Fibroblast of skin of abdomen (primary cell): ENCODE measurements around the gene TAF3.
A peak's percentile ranks its signal among the peaks of the same experiment; 100 is the strongest.

Experiments
- DNase-seq: peaks from one replicate; pipeline ENCODE4 v3.0.0-alpha.2; 2013

TAF3 gene

GRCh38 chr10:7933757-7934156, 115.5 kb downstream of the TAF3 start:
- DNase-seq: no peak

DNA sequence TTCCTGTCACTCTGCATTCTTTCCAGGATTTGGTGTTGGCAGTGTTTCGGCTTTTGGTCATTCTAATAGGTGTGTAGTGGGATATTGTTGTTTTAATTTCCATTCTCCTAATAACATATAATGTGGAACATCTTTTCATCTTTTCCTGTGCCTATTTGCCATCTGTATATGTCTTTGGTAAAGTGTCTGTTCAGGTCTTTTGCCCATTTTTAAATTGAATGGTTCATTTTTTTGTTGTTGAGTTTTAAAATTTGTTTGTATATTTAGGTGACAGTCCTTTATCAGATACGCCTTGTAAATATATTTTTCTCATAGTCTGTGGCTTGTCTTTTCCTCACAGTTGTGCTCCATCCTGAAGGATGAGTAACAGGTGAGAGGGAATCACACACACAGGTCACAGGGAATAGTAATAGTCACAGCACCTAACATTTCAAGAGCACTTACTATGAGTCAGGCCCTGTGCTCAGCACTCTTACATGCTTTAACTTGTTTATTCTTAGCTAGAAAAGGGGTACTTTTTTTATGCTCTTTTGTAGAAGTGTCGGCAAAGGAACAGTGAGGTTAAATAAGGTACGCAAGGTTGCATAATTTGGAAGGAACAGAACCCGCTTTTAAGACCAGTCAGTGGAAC, 119.1 kb downstream of the TAF3 start:
- no peak for DNase-seq

DNA sequence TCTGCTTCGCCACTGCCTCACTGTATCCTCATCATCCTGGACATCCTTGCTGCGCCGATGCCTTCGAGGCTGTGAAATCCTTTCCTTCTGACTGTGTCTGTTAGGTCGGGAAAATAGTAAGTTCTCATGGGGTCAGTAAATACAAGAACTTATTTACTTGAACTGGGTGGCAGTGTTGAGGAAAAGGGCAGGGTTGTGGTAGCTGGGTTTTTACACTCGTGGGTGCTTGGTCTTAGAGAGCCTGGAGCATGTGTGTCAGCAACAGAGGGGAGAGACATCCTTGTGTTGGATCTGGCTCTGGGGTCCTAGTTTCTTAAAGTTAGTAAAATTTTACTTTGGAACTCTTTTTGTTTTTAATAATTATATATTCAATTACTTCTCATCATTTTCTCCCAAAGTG, 123.3 kb downstream of the TAF3 start:
- no peak for DNase-seq

GRCh38 chr10:7942316-7942715, 124.0 kb downstream of the TAF3 start:
- DNase-seq: no peak

- DNase-seq: no peak
Measured at GRCh38 chr10:7942859-7943258, 124.6 kb downstream of the TAF3 start.

DNA sequence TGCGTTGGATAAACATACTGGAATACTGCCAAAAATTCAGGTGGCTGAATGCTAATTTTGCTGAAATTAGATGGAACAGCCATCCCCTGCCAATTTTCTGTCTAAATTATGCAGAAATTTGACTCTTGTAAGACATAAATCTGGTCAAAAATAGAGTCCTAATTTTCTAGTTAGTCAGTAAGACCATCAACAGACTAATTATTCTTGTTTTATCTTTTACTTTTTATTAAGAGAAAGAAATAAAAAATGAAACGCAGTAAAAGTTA, 125.8 kb downstream of the TAF3 start:
- no peak for DNase-seq

GRCh38 chr10:7944537-7944936, 126.2 kb downstream of the TAF3 start:
- no peak for DNase-seq

DNA sequence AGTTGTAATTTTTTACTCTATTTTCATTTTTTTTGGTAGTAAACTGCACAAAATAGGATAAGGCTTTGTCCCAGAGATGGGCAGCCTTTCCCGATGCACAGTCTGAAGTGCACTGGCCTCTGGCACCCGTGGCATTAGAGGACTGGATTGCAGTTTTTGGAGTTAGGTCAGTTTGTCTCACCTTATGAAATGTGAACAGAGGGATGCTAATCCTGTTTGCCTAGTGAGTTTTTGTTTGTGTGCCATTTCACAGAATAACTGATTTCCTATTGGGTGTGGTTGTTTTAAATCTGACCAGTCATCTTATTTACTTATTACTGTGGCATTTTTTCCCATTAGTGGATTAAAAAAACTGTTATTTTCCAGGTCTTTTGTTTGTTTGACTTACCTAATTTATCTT, 126.7 kb downstream of the TAF3 start:
- no peak for DNase-seq

DNA sequence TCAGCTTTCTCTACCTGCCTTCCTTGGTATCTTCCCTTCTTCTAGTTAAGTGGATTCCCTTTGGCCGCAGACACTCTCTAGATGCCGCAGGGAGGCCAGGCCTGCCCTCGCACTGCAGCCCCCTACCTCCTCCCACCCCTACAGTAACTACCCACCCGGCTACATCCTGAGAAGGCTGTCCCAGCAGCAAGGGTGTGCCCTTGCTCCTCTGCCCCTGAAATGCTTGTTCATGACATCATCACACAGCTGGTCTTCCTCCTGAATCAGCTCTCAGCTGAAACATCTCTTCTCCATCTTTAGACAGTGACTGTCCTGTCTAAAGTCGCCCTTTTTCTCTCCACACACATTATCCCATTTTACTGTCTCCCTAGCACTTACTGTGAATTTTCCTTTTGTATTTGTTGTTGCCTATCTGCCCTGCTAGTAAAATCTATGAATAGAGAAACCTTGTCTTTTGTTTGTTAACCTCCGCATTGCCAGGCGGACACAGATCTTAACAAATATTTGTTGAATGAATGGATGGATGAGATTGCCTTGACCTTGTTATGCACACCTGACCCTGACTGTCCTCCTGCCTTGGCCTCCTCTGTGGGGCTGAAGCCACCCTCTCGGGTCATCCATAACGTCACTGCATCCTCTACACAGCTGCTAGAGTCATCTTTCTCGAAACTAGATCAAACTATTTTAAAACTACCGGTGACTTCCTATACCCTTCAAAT, 127.3 kb downstream of the TAF3 start:
- DNase-seq: peak; percentile 45

DNA sequence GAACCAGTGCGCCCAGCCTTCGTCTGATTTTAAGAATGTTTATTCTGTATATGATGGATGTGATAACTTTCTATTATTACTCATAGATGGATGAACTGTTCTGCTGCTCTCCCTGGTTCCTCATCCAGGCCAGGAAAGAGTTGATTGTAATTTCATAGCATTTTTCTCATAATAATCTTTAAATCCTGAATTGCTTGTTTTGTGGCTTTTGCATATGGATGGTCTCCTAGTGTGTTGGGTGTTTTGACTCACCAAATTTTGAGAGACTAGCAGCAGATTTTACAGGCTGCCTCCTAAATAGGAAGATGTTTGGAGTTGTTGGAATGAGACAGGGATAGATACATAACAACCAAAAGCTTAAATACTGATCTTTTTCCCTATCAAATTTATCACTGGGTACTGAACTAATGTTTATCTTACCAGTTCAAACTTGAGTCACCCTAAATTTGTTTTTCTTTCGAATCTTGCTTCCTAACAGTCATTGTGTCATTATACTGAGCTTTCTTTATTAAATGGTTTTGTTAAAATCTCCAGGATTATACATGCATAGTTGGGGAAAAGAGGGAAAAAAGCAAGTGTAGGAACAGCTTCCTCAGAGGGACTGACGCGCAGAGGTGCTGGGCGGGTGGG, 130.2 kb downstream of the TAF3 start:
- peak; percentile 22 for DNase-seq

DNA sequence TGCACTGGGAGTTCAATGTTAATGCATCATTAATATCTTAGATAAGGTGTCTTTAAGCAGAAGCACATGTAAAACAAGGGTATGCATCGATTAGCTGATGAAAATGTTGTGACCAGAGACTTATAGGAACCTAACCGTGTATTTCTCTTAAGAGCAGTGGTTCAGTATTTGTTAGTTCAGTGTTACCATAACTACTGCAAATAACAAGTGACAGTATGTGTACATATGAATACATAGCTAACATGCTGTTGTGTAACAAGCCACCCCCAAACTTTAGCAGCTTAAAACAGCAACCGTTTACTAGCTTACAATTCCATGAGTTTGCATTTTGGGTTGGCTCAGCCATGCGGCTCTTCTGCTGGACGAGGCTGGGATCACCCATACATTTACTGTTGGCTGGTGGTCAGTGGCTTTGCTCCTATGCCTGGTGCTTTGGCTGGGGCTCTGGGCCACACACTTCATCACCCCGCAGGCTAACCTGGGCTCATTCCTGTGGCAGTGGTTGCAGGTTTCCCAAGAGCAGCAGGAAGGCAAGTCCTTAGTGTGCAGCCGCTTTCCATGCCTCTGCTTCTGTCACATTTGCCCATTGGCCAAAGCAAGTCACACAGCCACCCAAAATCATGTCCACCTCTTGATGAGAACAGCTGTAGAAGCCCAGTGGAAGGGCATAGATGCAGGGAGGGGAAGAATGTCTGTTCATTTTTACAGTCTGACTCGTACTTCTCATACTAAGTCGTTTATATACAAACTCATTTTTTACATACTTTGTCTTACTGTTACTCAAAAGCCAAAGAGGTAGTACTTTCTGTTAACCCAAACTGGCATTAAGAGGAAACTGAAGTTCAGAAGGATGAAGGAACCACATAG, 132.9 kb downstream of the TAF3 start:
- DNase-seq: peak; percentile 74

DNA sequence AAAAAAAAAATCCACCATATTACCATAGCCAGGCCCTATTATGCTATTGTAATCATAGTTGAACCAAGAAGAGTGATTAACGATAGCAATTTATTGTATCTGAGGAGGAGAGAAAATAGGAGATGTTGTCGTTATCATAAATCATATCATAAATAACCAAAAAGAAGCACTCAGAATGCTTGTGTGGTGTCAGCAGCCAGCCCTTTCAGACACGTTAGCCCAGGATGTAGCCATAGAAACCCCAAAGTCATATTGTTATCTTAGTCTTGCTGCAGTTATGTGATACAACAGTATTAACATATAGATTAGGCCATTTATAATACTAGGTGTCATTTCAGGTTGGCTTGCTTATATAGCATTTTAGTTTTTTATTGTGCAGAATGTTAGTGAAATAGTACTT, 134.0 kb downstream of the TAF3 start:
- DNase-seq: no peak

GRCh38 chr10:7953447-7953846, 135.1 kb downstream of the TAF3 start:
- no peak for DNase-seq

DNA sequence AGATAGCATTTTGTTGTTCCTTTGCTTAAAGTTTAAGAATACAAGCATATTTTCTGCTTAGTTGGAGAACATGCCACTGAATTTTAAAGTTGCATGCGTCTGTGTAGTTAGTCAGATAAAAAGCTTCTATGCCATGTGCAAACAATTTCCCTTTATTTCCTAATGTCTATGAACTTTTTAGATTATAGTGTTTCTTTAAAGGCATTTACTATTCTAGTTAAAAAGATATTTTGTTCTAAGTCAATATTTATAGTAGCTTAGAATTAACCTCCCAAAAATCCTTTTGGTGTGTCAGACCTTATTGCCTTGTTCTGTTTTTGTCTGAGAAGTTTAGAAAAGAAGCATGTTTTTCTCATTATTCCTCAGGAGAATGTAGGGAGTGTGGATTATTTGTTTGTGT, 137.1 kb downstream of the TAF3 start:
- DNase-seq: no peak

GRCh38 chr10:7956508-7956907, 138.2 kb downstream of the TAF3 start:
- DNase-seq: peak; percentile 90

DNA sequence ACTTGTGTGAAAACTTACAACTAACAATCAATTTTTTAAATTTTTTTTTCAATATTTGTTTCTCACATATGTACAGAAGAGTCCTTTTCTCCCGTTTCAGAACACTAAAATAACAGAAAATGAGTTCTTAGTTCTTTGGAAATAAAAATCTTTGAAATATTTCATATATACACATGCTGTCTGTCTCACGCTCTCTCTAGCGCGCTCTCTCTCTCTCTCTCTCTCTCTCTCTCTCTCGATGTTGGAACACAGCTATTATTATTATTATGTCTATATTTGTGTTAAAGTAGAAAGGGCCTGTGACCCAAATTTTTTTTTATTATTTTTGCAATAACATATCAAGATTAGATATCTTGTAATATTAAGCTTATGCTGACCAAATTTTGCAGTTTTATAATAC, 139.3 kb downstream of the TAF3 start:
- DNase-seq: no peak

DNA sequence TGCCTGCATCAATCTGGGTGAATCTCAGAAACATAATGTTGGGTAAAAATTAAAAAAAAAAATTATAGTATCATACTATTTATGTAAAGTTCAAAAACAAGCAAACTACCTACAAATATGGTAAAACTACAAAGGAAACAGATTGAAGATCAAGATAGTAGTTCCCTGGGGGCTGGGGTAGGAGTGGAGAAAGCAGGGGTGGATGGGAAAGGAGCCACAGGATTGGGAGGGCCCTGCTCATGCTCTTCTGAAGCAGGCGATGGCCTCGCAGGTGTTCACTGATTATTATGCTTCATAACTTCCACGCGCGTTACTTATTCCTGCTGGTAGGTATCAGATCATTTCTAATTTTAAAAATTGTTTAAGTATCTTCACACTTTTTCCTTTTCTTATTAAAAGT, 140.1 kb downstream of the TAF3 start:
- no peak for DNase-seq

DNA sequence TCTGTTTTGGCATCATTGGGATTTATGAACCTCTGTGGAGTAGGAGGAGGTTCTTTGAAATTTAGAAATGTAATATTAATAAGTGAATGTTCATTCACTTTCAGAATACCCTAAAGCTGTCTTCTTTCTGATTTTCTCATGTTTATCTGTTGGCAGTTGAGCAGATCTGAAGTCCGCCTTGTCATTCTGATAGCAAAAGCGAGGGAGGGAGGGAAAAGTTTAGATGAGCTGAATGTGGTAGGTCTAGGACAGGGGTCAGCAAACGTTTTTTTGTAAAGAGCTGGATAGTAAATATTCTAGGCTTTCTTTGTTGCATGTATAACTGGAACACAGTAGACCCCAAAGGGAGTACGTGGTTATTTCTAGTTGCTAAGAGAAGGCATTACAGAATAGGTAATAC, 141.8 kb downstream of the TAF3 start:
- DNase-seq: no peak

DNA sequence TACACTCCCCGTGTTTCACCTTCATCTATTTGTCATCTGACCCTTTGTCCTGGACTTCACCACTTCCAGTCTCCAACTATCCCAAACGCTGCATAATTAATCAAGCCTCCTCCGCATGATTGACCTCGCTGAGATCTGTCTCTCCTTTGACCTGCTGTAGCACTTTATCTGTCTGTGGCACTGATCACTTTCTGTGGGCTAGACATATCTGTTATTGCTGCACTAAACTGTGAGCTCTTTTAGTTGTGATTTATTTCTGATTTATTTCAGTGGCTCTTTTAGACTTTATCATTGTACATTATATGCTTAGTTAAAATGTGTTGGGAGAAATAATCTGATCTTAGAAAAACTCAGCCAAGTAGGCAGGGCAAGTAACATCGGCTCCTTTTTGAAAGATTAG, 144.3 kb downstream of the TAF3 start:
- no peak for DNase-seq

DNA sequence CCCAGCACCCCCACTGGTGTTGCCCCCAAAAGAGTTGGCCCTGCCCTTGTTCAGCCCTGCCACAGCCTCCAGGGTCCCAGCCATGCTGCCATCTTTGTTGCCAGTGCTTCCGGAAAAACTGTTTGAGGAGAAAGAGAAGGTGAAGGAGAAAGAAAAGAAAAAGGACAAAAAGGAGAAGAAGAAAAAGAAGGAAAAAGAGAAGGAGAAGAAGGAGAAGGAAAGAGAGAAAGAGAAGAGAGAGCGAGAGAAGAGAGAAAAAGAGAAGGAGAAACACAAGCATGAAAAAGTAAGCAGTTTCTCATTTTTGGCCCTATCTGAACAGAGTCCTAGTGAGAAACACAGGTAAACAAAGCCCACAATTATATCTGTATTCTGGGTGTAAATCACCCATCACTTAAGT, 147.2 kb downstream of the TAF3 start:
- DNase-seq: no peak

DNA sequence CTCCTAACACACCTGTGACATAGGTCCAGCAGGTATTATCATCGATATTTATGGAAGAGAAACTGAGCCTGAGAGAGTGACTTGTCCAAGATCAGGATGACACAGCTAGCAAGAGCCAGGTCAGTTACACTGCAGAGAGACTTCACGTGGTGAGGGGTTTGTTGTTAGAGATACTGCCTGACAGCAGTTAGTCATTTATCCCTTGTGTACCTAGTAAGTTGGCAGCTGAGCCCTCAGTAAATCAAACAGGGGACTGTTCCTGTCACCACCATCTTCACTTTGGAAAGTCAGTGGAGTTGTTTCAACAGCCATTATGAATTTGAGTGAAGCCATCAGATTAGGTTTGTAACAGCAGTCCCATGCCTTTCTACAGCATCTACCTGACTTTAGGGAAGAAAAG, 148.7 kb downstream of the TAF3 start:
- DNase-seq: no peak

- DNase-seq: no peak
Measured at GRCh38 chr10:7968510-7969112, 150.3 kb downstream of the TAF3 start.

GRCh38 chr10:7969623-7970022, 151.3 kb downstream of the TAF3 start:
- DNase-seq: no peak
